GM21737 (cell line): ENCODE results near the gene UNCX.

ENCODE experiments used
- ATAC-seq: cut with Tn5 transposase; IDR thresholded peaks from one replicate; pipeline ENCODE4 v1.9.1; 2021; ENCODE audit warnings: mild to moderate bottlenecking, moderate library complexity; ENCODE audit not compliant: unreplicated experiment

The UNCX gene

GRCh38 chr7:1242606-1243289 lies 10.1 kb downstream of the UNCX start:
- ATAC-seq, result no peak

- ATAC-seq, result no peak
These were observed 10.8 kb downstream of the UNCX start for GRCh38 chr7:1243290-1243963.

- no peak for ATAC-seq
These were observed 11.3 kb downstream of the UNCX start for GRCh38 chr7:1243964-1244416.

GRCh38 chr7:1244700-1245523 lies 12.2 kb downstream of the UNCX start:
- no peak for ATAC-seq

- no peak for ATAC-seq
These were observed 12.9 kb downstream of the UNCX start for GRCh38 chr7:1245524-1246050.

GRCh38 chr7:1246160-1246870 lies 13.6 kb downstream of the UNCX start:
- ATAC-seq, result no peak

- ATAC-seq, result no peak
These were observed 14.3 kb downstream of the UNCX start for GRCh38 chr7:1246871-1247526.

- ATAC-seq, result no peak
These were observed 14.9 kb downstream of the UNCX start for GRCh38 chr7:1247527-1248041.

GRCh38 chr7:1248143-1248915 lies 15.7 kb downstream of the UNCX start:
- ATAC-seq, result no peak

GRCh38 chr7:1248916-1249581 lies 16.4 kb downstream of the UNCX start:
- ATAC-seq, result no peak

- ATAC-seq, result no peak
These were observed 17.1 kb downstream of the UNCX start for GRCh38 chr7:1249731-1250130.

- no peak for ATAC-seq
These were observed 18.2 kb downstream of the UNCX start for GRCh38 chr7:1250901-1251300.

GRCh38 chr7:1251796-1252539 lies 19.3 kb downstream of the UNCX start:
- ATAC-seq, result no peak

GRCh38 chr7:1252540-1253090 lies 19.9 kb downstream of the UNCX start:
- no peak for ATAC-seq

GRCh38 chr7:1253681-1254181 lies 21.1 kb downstream of the UNCX start:
- ATAC-seq, result no peak

- no peak for ATAC-seq
These were observed 21.8 kb downstream of the UNCX start for GRCh38 chr7:1254281-1255079.
